ENCODE data around the gene LRP2.

The LRP2 gene

DNA sequence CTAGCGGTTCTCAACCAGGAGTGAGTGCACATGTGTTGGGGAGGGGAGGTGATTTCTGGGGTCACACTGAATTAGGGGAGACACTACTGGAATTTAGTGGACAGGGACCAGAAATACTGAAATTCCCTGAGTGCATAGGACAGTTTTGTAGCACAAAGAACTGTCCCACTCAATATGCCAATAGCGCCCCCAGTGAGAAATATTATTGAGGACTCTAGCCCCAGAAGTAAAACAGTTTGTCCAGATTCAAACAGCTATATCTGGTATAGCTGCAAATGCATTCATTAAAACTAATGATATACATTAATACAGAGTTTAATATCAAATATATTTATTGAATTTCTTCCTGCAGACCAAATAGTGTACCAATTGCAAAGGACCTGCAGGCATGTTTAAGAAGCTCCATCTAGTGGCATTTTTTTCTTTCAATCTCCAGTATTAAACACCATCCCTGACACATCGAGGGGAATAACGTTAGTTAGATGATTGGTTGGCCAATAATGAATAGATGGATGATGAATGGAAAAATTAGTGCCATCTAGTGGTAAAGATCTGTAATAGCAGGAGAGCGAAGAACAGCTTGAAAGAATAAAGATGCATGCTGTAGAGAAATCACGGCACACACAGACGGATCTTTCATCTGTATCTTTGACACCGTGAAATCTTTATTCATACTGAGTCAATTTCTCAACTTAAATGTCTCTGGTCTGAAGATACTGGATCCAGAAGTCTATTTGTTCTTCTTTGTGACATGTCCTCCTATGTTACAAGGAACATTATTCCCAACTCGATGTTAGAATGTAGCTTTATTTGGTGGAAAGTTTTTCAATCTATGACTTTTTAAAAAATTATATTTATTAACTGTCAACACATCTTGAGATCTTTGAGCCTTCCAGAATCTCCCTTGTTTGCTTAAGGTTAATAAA, 230.5 kb downstream of the LRP2 start:
- TF ChIP-seq, protein P1, sequence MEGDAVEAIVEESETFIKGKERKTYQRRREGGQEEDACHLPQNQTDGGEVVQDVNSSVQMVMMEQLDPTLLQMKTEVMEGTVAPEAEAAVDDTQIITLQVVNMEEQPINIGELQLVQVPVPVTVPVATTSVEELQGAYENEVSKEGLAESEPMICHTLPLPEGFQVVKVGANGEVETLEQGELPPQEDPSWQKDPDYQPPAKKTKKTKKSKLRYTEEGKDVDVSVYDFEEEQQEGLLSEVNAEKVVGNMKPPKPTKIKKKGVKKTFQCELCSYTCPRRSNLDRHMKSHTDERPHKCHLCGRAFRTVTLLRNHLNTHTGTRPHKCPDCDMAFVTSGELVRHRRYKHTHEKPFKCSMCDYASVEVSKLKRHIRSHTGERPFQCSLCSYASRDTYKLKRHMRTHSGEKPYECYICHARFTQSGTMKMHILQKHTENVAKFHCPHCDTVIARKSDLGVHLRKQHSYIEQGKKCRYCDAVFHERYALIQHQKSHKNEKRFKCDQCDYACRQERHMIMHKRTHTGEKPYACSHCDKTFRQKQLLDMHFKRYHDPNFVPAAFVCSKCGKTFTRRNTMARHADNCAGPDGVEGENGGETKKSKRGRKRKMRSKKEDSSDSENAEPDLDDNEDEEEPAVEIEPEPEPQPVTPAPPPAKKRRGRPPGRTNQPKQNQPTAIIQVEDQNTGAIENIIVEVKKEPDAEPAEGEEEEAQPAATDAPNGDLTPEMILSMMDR (IDR thresholded peaks at IDR 0.05; ENCODE audit: insufficient read depth, low read depth, low read length, missing control alignments): peak; percentile 67
- H3K4me3 ChIP-seq (ENCODE audit: low read depth, low read length): no peak overlapping the region
- DNase-seq (ENCODE audit: low read depth): peak; percentile 60

- no peak for DNase-seq (ENCODE audit: low read depth)
- TF ChIP-seq, protein P1 (IDR thresholded peaks at IDR 0.05; ENCODE audit: insufficient read depth, low read depth, low read length, missing control alignments): no peak
- no peak overlapping the region for H3K4me3 ChIP-seq (ENCODE audit: low read depth, low read length)
Observed at GRCh38 chr2:169129703-169130243, 232.6 kb downstream of the LRP2 start.

- no peak overlapping the region for H3K4me3 ChIP-seq (ENCODE audit: low read depth, low read length)
- TF ChIP-seq, protein P1 (IDR thresholded peaks at IDR 0.05; ENCODE audit: insufficient read depth, low read depth, low read length, missing control alignments): no peak
- DNase-seq (ENCODE audit: low read depth): no peak
Observed at GRCh38 chr2:169119851-169120250, 242.5 kb downstream of the LRP2 start.

GRCh38 chr2:169119123-169119760, 243.1 kb downstream of the LRP2 start:
- TF ChIP-seq, protein P1 (IDR thresholded peaks at IDR 0.05; ENCODE audit: insufficient read depth, low read depth, low read length, missing control alignments): no peak
- no peak for DNase-seq (ENCODE audit: low read depth)
- H3K4me3 ChIP-seq (ENCODE audit: low read depth, low read length): no peak overlapping the region

DNA sequence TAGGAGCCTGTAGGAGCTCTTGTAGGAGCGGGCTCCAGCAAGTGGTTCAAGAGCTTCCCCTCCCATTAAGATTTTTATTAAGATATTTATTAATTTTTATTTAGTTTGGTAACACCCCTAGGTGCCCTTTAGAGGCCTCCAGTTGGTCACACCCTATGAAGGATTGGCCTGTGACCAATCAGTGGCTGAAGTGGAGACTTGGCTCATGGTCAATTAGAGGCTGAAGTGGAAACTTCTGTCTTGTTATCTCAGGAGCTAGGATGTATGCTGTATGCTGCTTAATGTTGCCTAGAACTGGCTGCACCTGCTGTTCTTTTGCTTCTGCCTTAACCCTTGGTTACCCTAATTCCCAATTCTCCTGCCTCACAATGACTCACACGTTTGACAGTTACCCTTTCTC, 244.3 kb downstream of the LRP2 start:
- no peak overlapping the region for H3K4me3 ChIP-seq (ENCODE audit: low read depth, low read length)
- no peak for DNase-seq (ENCODE audit: low read depth)
- TF ChIP-seq, protein P1 (IDR thresholded peaks at IDR 0.05; ENCODE audit: insufficient read depth, low read depth, low read length, missing control alignments): no peak

GRCh38 chr2:169116993-169117392, 245.3 kb downstream of the LRP2 start:
- DNase-seq (ENCODE audit: low read depth): no peak
- TF ChIP-seq, protein P1 (IDR thresholded peaks at IDR 0.05; ENCODE audit: insufficient read depth, low read depth, low read length, missing control alignments): no peak

More at GRCh38 chr2:169116993-169117392, 245.3 kb downstream of the LRP2 start:
- H3K4me3 ChIP-seq (ENCODE audit: low read depth, low read length): no peak overlapping the region
